CD4-positive, CD25-positive, alpha-beta regulatory T cell (primary cell): Measurements from ENCODE around the gene PGK1. TPM values are rescaled to one million over a fixed set of nuclear protein-coding genes. Genes with fewer than 3 reads are reported as not detected.
"Not testable (repeated sequence)": the region's sequence is repeated elsewhere in the genome, so short reads cannot be mapped to it uniquely, and the experiment has no call there.

Experiments used
- ATAC-seq, 2 donors: fragments of 150-1000 bp; cut with Tn5 transposase; one replicate each; pipeline ENCODE4 v1.10.0; 2021; ENCODE audit warnings: low read depth in 2 of 2, moderate number of reproducible peaks in 2 of 2, moderate library complexity in 1 of 2
- DNase-seq, 3 donors: peaks; one replicate each; pipeline versions ENCODE4 v3.0.0 to v3.0.0-alpha.2; 2012 to 2022; ENCODE audit warnings: mixed read lengths in 1 of 3
- H3K27ac ChIP-seq: one replicate; pipeline ENCODE4 v1.7.0; 2013; ENCODE audit warnings: mild to moderate bottlenecking, low read length; ENCODE audit not compliant: insufficient read depth, poor library complexity, severe bottlenecking
- H3K27me3 ChIP-seq: one replicate; pipeline ENCODE4 v1.7.0; 2013; ENCODE audit warnings: low read length; ENCODE audit not compliant: control insufficient read depth, insufficient read depth
- H3K36me3 ChIP-seq: one replicate; pipeline ENCODE4 v1.7.0; 2013; ENCODE audit warnings: mild to moderate bottlenecking, low read length, moderate library complexity; ENCODE audit not compliant: control insufficient read depth, insufficient read depth
- H3K4me1 ChIP-seq: 2 replicates; pipeline ENCODE4 v1.7.0; 2013; ENCODE audit warnings: mild to moderate bottlenecking, low read length; ENCODE audit not compliant: insufficient read depth, control insufficient read depth, poor library complexity, severe bottlenecking
- H3K4me3 ChIP-seq: one replicate; pipeline ENCODE4 v1.7.0; 2013; ENCODE audit warnings: low read depth, mild to moderate bottlenecking, low read length, moderate library complexity
- H3K9me3 ChIP-seq, 2 experiments: 1 replicate in 1 of 2; 2 replicates in 1 of 2; pipeline ENCODE4 v1.7.0; 2013; ENCODE audit warnings: low read length in 2 of 2, mild to moderate bottlenecking in 1 of 2, moderate library complexity in 1 of 2; ENCODE audit not compliant: control insufficient read depth in 2 of 2
- H3K27ac Mint-ChIP-seq, 3 donors: one replicate each; pipeline ENCODE4 v1.8.0; 2020 to 2022; ENCODE audit warnings: mild to moderate bottlenecking in 3 of 3, mixed read lengths in 3 of 3, moderate library complexity in 2 of 3
- H3K27me3 Mint-ChIP-seq: one replicate; pipeline ENCODE4 v1.8.0; 2022; ENCODE audit warnings: mild to moderate bottlenecking, mixed read lengths
- H3K36me3 Mint-ChIP-seq: one replicate; pipeline ENCODE4 v1.8.0; 2020; ENCODE audit warnings: mixed read lengths
- H3K4me1 Mint-ChIP-seq, 4 donors: one replicate each; pipeline ENCODE4 v1.8.0; 2020 to 2022; ENCODE audit warnings: mixed read lengths in 4 of 4, mild to moderate bottlenecking in 1 of 4
- H3K4me3 Mint-ChIP-seq, 4 donors: one replicate each; pipeline ENCODE4 v1.8.0; 2020 to 2022; ENCODE audit warnings: mild to moderate bottlenecking in 4 of 4, mixed read lengths in 4 of 4, moderate library complexity in 3 of 4
- H3K9me3 Mint-ChIP-seq, 7 donors: one replicate each; pipeline ENCODE4 v1.8.0; 2020 to 2022; ENCODE audit warnings: mixed read lengths in 7 of 7, mild to moderate bottlenecking in 3 of 7, moderate library complexity in 2 of 7
- polyA plus RNA-seq, 4 donors: library from polyadenylated mRNA; unstranded; fragments of 300-500 nt; fragmentation: Illumina TruSeq; gene quantifications; one replicate each; pipeline ENCODE4 v1.2.3, GENCODE V29; 2021
- total RNA-seq: library from RNA; stranded (reverse); gene quantifications from one replicate; pipeline ENCODE4 v1.2.3, GENCODE V29; 2022

The PGK1 gene
- total and polyA plus RNA-seq, 5 donors from 2014 or later: 254 to 490 (median 436) TPM

- H3K4me1 ChIP-seq: peaks cover 10% of the 10 kb centered on the region
- not testable (repeated sequence) for H3K4me3 Mint-ChIP-seq, H3K36me3 Mint-ChIP-seq, DNase-seq, H3K4me3 ChIP-seq, H3K9me3 ChIP-seq, H3K27ac ChIP-seq, H3K27me3 ChIP-seq, H3K9me3 Mint-ChIP-seq, H3K27me3 Mint-ChIP-seq, H3K36me3 ChIP-seq, ATAC-seq
- H3K27ac Mint-ChIP-seq: peak overlapping the region in 1 of 3 donors; percentile 69
- peaks cover 5 to 32% (median 7%) of the 10 kb centered on the region in 4 donors for H3K4me1 Mint-ChIP-seq
Observed at GRCh38 chrX:78160711-78161110, 56.7 kb downstream of the PGK1 start.

GRCh38 chrX:78163175-78163574, 59.1 kb downstream of the PGK1 start:
- H3K36me3 Mint-ChIP-seq, H3K27ac Mint-ChIP-seq, H3K36me3 ChIP-seq, H3K4me1 ChIP-seq, H3K9me3 ChIP-seq, H3K27me3 ChIP-seq, ATAC-seq, H3K27me3 Mint-ChIP-seq, H3K9me3 Mint-ChIP-seq, H3K4me3 ChIP-seq, DNase-seq, H3K27ac ChIP-seq, H3K4me3 Mint-ChIP-seq: not testable (repeated sequence)
- H3K4me1 Mint-ChIP-seq: peaks cover 5 to 17% (median 9%) of the 10 kb centered on the region in 4 donors

- Mint-ChIP-seq H3K36me3 (no peaks in the 10 kb centered on the region), H3K9me3 (peaks cover 0 to 2% (median 0%) of the 10 kb centered on the region in 7 donors), H3K27ac (peak overlapping the region in 1 of 3 donors; percentile 63), H3K4me3 (no peak overlapping the region), H3K27me3 (no peaks in the 10 kb centered on the region), H3K4me1 (peaks cover 5 to 18% (median 9%) of the 10 kb centered on the region in 4 donors)
- H3K27me3 ChIP-seq: no peaks in the 10 kb centered on the region
- H3K9me3 ChIP-seq: no peaks in the 10 kb centered on the region
- no peak for DNase-seq
- ATAC-seq: no peak
- H3K4me1 ChIP-seq: no peaks in the 10 kb centered on the region
- no peak overlapping the region for H3K4me3 ChIP-seq
- H3K36me3 ChIP-seq: no peaks in the 10 kb centered on the region
- no peak overlapping the region for H3K27ac ChIP-seq
Observed at GRCh38 chrX:78165425-78165824, 61.4 kb downstream of the PGK1 start.

GRCh38 chrX:78168065-78168464, 64.0 kb downstream of the PGK1 start:
- no peaks in the 10 kb centered on the region for H3K36me3 ChIP-seq

More at GRCh38 chrX:78168065-78168464, 64.0 kb downstream of the PGK1 start:
- H3K4me3 ChIP-seq: no peak overlapping the region
- H3K4me1 ChIP-seq: no peaks in the 10 kb centered on the region
- DNase-seq (peak in 1 of 3 donors; percentile 43), ATAC-seq (peak; percentile 60)
- Mint-ChIP-seq H3K27ac (peak overlapping the region in 1 of 3 donors; percentile 75), H3K36me3 (no peaks in the 10 kb centered on the region), H3K27me3 (no peaks in the 10 kb centered on the region), H3K9me3 (peaks cover 0 to 3% (median 0%) of the 10 kb centered on the region in 7 donors), H3K4me1 (peaks cover 0 to 7% (median 3%) of the 10 kb centered on the region in 4 donors), H3K4me3 (no peak overlapping the region)
- H3K9me3 ChIP-seq: no peaks in the 10 kb centered on the region
- H3K27me3 ChIP-seq: no peaks in the 10 kb centered on the region
- H3K27ac ChIP-seq: no peak overlapping the region

Other genes with a start within 250 kb of the PGK1 start
- gene MAGT1, start 208.8 kb upstream of the PGK1 start, total RNA-seq: 37.8 TPM
- gene MAGT1, start 208.8 kb upstream of the PGK1 start, polyA plus RNA-seq: 10 to 100 TPM; 24.8 to 29.4 (median 28.2) TPM
- 110 TPM for gene COX7B, start 204.8 kb upstream of the PGK1 start, total RNA-seq
- 100 to 1,000 TPM; 395 to 504 (median 424) TPM for gene COX7B, start 204.8 kb upstream of the PGK1 start, polyA plus RNA-seq
- 13.6 TPM for gene ATP7A, start 193.6 kb upstream of the PGK1 start, total RNA-seq
- gene ATP7A, start 193.6 kb upstream of the PGK1 start, polyA plus RNA-seq: 1 to 10 TPM; 2.7 to 5.0 (median 3.0) TPM
- not detected for gene PGAM4, start 134.6 kb upstream of the PGK1 start, total RNA-seq
- not detected for gene PGAM4, start 134.6 kb upstream of the PGK1 start, polyA plus RNA-seq
- 13.9 TPM for gene TAF9B, start 35.4 kb downstream of the PGK1 start, total RNA-seq
- 10 to 100 TPM; 32.4 to 39.1 (median 37.5) TPM for gene TAF9B, start 35.4 kb downstream of the PGK1 start, polyA plus RNA-seq
- 7.2 TPM for gene CYSLTR1, start 223.4 kb downstream of the PGK1 start, total RNA-seq
- 1 to 10 TPM; 3.0 to 5.4 (median 3.2) TPM for gene CYSLTR1, start 223.4 kb downstream of the PGK1 start, polyA plus RNA-seq